HG02678 (cell line): Measurements from ENCODE around the gene IPO9.

Source experiments
- ATAC-seq: cut with Tn5 transposase; IDR thresholded peaks from one replicate; pipeline ENCODE4 v1.9.1; 2021; ENCODE audit warnings: mild to moderate bottlenecking, moderate library complexity; ENCODE audit not compliant: unreplicated experiment

The IPO9 gene

GRCh38 chr1:201828820-201829774 is at the start of gene IPO9:
IPO9 (plus strand) TSS chr1:201829157; CDS start chr1:201829210, 53 bp downstream.
- peak; percentile 95 for ATAC-seq

- no peak for ATAC-seq
Measured at GRCh38 chr1:201779351-201779880, 49.5 kb upstream of the IPO9 start.

GRCh38 chr1:201780952-201781351 is 48.0 kb upstream of the IPO9 start:
- ATAC-seq: no peak

GRCh38 chr1:201781437-201781836 is 47.5 kb upstream of the IPO9 start:
- ATAC-seq: no peak

GRCh38 chr1:201782353-201782752 is 46.6 kb upstream of the IPO9 start:
- ATAC-seq: no peak

GRCh38 chr1:201783058-201783457 is 45.9 kb upstream of the IPO9 start:
- ATAC-seq: no peak

- no peak for ATAC-seq
Measured at GRCh38 chr1:201783572-201783971, 45.4 kb upstream of the IPO9 start.

- ATAC-seq: no peak
Measured at GRCh38 chr1:201785291-201785690, 43.7 kb upstream of the IPO9 start.

- ATAC-seq: no peak
Measured at GRCh38 chr1:201786824-201787223, 42.1 kb upstream of the IPO9 start.

GRCh38 chr1:201788296-201788695 is 40.7 kb upstream of the IPO9 start:
- no peak for ATAC-seq

GRCh38 chr1:201789245-201789644 is 39.7 kb upstream of the IPO9 start:
- no peak for ATAC-seq

- ATAC-seq: no peak
Measured at GRCh38 chr1:201790261-201790660, 38.7 kb upstream of the IPO9 start.

GRCh38 chr1:201791051-201791778 is 37.7 kb upstream of the IPO9 start:
- no peak for ATAC-seq

- ATAC-seq: no peak
Measured at GRCh38 chr1:201791779-201792173, 37.2 kb upstream of the IPO9 start.

GRCh38 chr1:201792534-201793305 is 36.2 kb upstream of the IPO9 start:
- peak; percentile 48 for ATAC-seq

GRCh38 chr1:201793306-201793925 is 35.5 kb upstream of the IPO9 start:
- ATAC-seq: no peak

GRCh38 chr1:201795066-201795465 is 33.9 kb upstream of the IPO9 start:
- ATAC-seq: no peak

- no peak for ATAC-seq
Measured at GRCh38 chr1:201800246-201800645, 28.7 kb upstream of the IPO9 start.

GRCh38 chr1:201806801-201807200 is 22.2 kb upstream of the IPO9 start:
- no peak for ATAC-seq

GRCh38 chr1:201807958-201808632 is 20.9 kb upstream of the IPO9 start:
- no peak for ATAC-seq
